HepG2 (cell line): ENCODE data around the gene TMEM86B. TPM values are rescaled to one million over a fixed set of nuclear protein-coding genes. Genes with fewer than 3 reads are reported as not detected.

Source experiments
- AGO2 ChIP-seq: fragments of 200-400 bp; formaldehyde crosslinking; optimal IDR thresholded peaks from 2 replicates; pipeline ENCODE3; 2017; ENCODE audit warnings: mild to moderate bottlenecking, low read depth, low read length, moderate library complexity
- CBFB ChIP-seq: sonication (generic); formaldehyde crosslinking; IDR thresholded peaks from 2 replicates; pipeline ENCODE4 v1.4.0; 2020; ENCODE audit warnings: missing genetic modification reagents
- ELF4 ChIP-seq: sonication (generic); formaldehyde crosslinking; IDR thresholded peaks from 2 replicates; pipeline ENCODE4 v1.5.0; 2020; ENCODE audit warnings: missing genetic modification reagents, mild to moderate bottlenecking, moderate library complexity, borderline replicate concordance
- FOXO1 ChIP-seq: sonication (generic); formaldehyde crosslinking; IDR thresholded peaks from 2 replicates; pipeline ENCODE4 v1.4.0; 2020; ENCODE audit warnings: missing genetic modification reagents
- HOXD1 ChIP-seq: sonication (generic); formaldehyde crosslinking; IDR thresholded peaks from 2 replicates; pipeline ENCODE4 v1.5.0; 2020; ENCODE audit warnings: missing genetic modification reagents
- KLF13 ChIP-seq: sonication (generic); formaldehyde crosslinking; IDR thresholded peaks from 2 replicates; pipeline ENCODE4 v1.4.0; 2020; ENCODE audit warnings: mild to moderate bottlenecking, missing genetic modification reagents
- MXI1 ChIP-seq: IDR thresholded peaks from 3 replicates; pipeline ENCODE4 v1.6.1; 2012; ENCODE audit warnings: low read depth, low read length, inconsistent platforms, borderline replicate concordance
- NONO ChIP-seq, 2 experiments: fragments of 450-650 bp in 1 of 2; sonication (generic) in 1 of 2; formaldehyde crosslinking in 1 of 2; IDR thresholded peaks in 1 of 2; conservative IDR thresholded peaks in 1 of 2; 2 replicates each; pipeline versions ENCODE4 v1.6.1 to v1.8.0; 2017 to 2022; ENCODE audit warnings: mild to moderate bottlenecking in 1 of 2, missing genetic modification reagents in 1 of 2, moderate library complexity in 1 of 2
- POGK ChIP-seq: sonication (generic); formaldehyde crosslinking; conservative IDR thresholded peaks from 2 replicates; pipeline ENCODE4 v1.8.0; 2022; ENCODE audit warnings: mild to moderate bottlenecking, moderate library complexity, missing genetic modification reagents
- TAF1 ChIP-seq: sonication (generic); formaldehyde crosslinking; IDR thresholded peaks from 2 replicates; pipeline ENCODE4 v1.4.0; 2020; ENCODE audit warnings: missing genetic modification reagents
- THAP11 ChIP-seq: IDR thresholded peaks from 2 replicates; pipeline ENCODE4 v1.6.1; 2016; ENCODE audit warnings: missing biosample characterization, missing genetic modification reagents
- THAP8 ChIP-seq: sonication (generic); formaldehyde crosslinking; IDR thresholded peaks from 2 replicates; pipeline ENCODE4 v1.5.1; 2020; ENCODE audit warnings: missing genetic modification reagents, mild to moderate bottlenecking, borderline replicate concordance
- ZFX ChIP-seq: sonication (generic); formaldehyde crosslinking; IDR thresholded peaks from 2 replicates; pipeline ENCODE4 v1.4.0; 2020; ENCODE audit warnings: mild to moderate bottlenecking, low read depth, missing genetic modification reagents, moderate library complexity
- ZHX2 ChIP-seq, 2 experiments: sonication (generic) in 1 of 2; formaldehyde crosslinking in 1 of 2; IDR thresholded peaks; 2 replicates each; pipeline versions ENCODE4 v1.6.1 to v1.9.0; 2014 to 2022; ENCODE audit warnings: antibody characterized with exemption in 1 of 2, borderline replicate concordance in 1 of 2, inconsistent platforms in 1 of 2, low read depth in 1 of 2, missing genetic modification reagents in 1 of 2
- ZMYM2 ChIP-seq: sonication (generic); formaldehyde crosslinking; IDR thresholded peaks from 2 replicates; pipeline ENCODE4 v1.8.0; 2022; ENCODE audit warnings: mild to moderate bottlenecking, missing genetic modification reagents
- ZNF224 ChIP-seq: sonication (generic); formaldehyde crosslinking; IDR thresholded peaks from 2 replicates; pipeline ENCODE4 v1.5.0; 2020; ENCODE audit warnings: mild to moderate bottlenecking, missing genetic modification reagents
- ZNF431 ChIP-seq: sonication (generic); formaldehyde crosslinking; IDR thresholded peaks from 2 replicates; pipeline ENCODE4 v1.9.0; 2022; ENCODE audit warnings: missing genetic modification reagents, low read depth, mild to moderate bottlenecking, borderline replicate concordance
- ZNF451 ChIP-seq: sonication (generic); formaldehyde crosslinking; IDR thresholded peaks from 2 replicates; pipeline ENCODE4 v1.5.0; 2020; ENCODE audit warnings: mild to moderate bottlenecking, missing genetic modification reagents
- ZNF577 ChIP-seq: sonication (generic); formaldehyde crosslinking; IDR thresholded peaks from 2 replicates; pipeline ENCODE4 v1.4.0; 2020; ENCODE audit warnings: mild to moderate bottlenecking, low read depth, missing genetic modification reagents, borderline replicate concordance
- ZNF780A ChIP-seq: sonication (generic); formaldehyde crosslinking; IDR thresholded peaks from 2 replicates; pipeline ENCODE4 v1.8.0; 2022; ENCODE audit warnings: mild to moderate bottlenecking, missing genetic modification reagents, moderate library complexity
- polyA plus RNA-seq, 8 experiments: library from polyadenylated mRNA; depleted of rRNA in 3 of 8; stranded (reverse) in 7 of 8; unstranded in 1 of 8; fragments of >200 nt; fragmentation: Illumina TruSeq in 4 of 8; extraction: Trizol in 4 of 8; gene quantifications; 2 replicates each; pipeline versions ENCODE4 v1.2.1 to v1.2.3, GENCODE V29; 2011 to 2016; ENCODE audit warnings: low read depth in 4 of 8, missing spikeins in 1 of 8, mixed read lengths in 1 of 8; ENCODE audit not compliant: insufficient read depth in 1 of 8
- total RNA-seq, 5 experiments: library from RNA; depleted of rRNA; stranded (reverse); fragments of >200 nt; fragmentation: Illumina TruSeq; extraction: Trizol; gene quantifications; 2 replicates each; pipeline ENCODE4 v1.2.3, GENCODE V29; 2016; ENCODE audit warnings: low read depth in 1 of 5

The TMEM86B gene
- total and polyA plus RNA-seq, 2 of the 13 experiments (the other 11 are each of a cell fraction or from before 2014, with no cell fraction given) = 7.7 to 9.6 TPM

GRCh38 chr19:55257461-55258420 is 29.2 kb upstream of the TMEM86B start (continued):
- TF ChIP-seq KLF13 (CRISPR knock-in tag) = no peak
- no peak for TF ChIP-seq CBFB
- TF ChIP-seq THAP11 (CRISPR knock-in tag) = 0 out of 2 replicates have a peak, but pooled peaks have one; percentile 2
- no peak for TF ChIP-seq NONO (IDR thresholded peaks at IDR 0.05)
- TF ChIP-seq NONO (CRISPR knock-in tag; conservative IDR thresholded peaks at IDR 0.05) = no peak
- TF ChIP-seq ZNF780A (CRISPR knock-in tag) = no peak
- TF ChIP-seq ZMYM2 (CRISPR knock-in tag) = no peak
- peak; percentile 41 for TF ChIP-seq ZFX
- peak; percentile 76 for TF ChIP-seq POGK (CRISPR knock-in tag)
- no peak; the same call in 1 of the 2 replicates for TF ChIP-seq TAF1 (CRISPR knock-in tag)
- peak; percentile 27; the same call in 1 of the 3 replicates for TF ChIP-seq MXI1
- no peak for TF ChIP-seq ZNF451 (CRISPR knock-in tag)
- TF ChIP-seq THAP8 = no peak
- no peak for TF ChIP-seq FOXO1 (CRISPR knock-in tag)
- TF ChIP-seq HOXD1 (CRISPR knock-in tag) = no peak
- 0 out of 2 replicates have a peak, but pooled peaks have one; percentile 34 for TF ChIP-seq ZNF431 (CRISPR knock-in tag)
- TF ChIP-seq AGO2 = peak; percentile 53
- TF ChIP-seq ZNF577 (CRISPR knock-in tag) = no peak
- no peak for TF ChIP-seq ZNF224 (CRISPR knock-in tag)
- 0 out of 2 replicates have a peak, but pooled peaks have one; percentile 37 for TF ChIP-seq ELF4
- no peak for TF ChIP-seq ZHX2 (IDR thresholded peaks at IDR 0.05; ENCODE audit: low read depth)
- no peak for TF ChIP-seq ZHX2 (CRISPR knock-in tag; IDR thresholded peaks at IDR 0.05; ENCODE audit: borderline replicate concordance)
